Epithelial cell of proximal tubule (primary cell): Measurements from ENCODE around the gene FRG1. TPM values are rescaled to one million over a fixed set of nuclear protein-coding genes. Genes with fewer than 3 reads are reported as not detected.
A peak's percentile ranks its signal among the peaks of the same experiment; 100 is the strongest.
"Not testable (repeated sequence)": the region's sequence is repeated elsewhere in the genome, so short reads cannot be mapped to it uniquely, and the experiment has no call there.

Experiments
- DNase-seq: peaks from one replicate; pipeline ENCODE4 v3.0.0-alpha.2; 2011; ENCODE audit warnings: low read depth
- H3K4me3 ChIP-seq: 2 replicates; pipeline ENCODE4 v1.5.1; 2011; ENCODE audit warnings: low read depth, mild to moderate bottlenecking, low read length
- total RNA-seq: library from RNA; depleted of rRNA; stranded (reverse); fragments of >200 nt; gene quantifications from 2 replicates; pipeline ENCODE4 v1.2.3, GENCODE V29; 2015
- TF ChIP-seq, protein P1 (sequence below): conservative IDR thresholded peaks from 2 replicates; pipeline ENCODE4 v1.5.1; 2012; ENCODE audit warnings: low read depth, mild to moderate bottlenecking, low read length

Gene FRG1
- total RNA-seq, 1 donor from 2014 or later: 52.1 TPM

DNA sequence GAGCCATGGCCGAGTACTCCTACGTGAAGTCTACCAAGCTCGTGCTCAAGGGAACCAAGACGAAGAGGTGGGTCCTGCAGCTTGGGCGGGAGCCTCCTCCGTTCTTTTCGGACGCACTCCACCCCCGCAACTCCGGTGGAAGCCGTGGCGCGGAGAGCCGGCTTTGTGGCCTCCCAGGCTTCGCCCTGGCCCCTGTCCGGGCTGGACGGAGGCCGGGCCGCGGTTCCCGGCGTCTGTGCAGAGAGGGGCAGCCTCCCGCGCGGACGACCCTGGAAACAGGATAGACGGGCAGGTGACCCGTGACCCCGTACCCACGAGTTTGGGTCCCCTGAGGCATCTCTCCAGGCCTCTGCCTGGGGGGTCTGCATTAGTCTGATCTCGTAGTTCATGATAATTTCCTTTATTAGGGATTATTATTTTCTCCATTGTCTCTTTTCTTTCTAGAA lies 356 bp downstream of the FRG1 start:
- no peak for DNase-seq
- TF ChIP-seq, protein P1, sequence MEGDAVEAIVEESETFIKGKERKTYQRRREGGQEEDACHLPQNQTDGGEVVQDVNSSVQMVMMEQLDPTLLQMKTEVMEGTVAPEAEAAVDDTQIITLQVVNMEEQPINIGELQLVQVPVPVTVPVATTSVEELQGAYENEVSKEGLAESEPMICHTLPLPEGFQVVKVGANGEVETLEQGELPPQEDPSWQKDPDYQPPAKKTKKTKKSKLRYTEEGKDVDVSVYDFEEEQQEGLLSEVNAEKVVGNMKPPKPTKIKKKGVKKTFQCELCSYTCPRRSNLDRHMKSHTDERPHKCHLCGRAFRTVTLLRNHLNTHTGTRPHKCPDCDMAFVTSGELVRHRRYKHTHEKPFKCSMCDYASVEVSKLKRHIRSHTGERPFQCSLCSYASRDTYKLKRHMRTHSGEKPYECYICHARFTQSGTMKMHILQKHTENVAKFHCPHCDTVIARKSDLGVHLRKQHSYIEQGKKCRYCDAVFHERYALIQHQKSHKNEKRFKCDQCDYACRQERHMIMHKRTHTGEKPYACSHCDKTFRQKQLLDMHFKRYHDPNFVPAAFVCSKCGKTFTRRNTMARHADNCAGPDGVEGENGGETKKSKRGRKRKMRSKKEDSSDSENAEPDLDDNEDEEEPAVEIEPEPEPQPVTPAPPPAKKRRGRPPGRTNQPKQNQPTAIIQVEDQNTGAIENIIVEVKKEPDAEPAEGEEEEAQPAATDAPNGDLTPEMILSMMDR: no peak
- H3K4me3 ChIP-seq: peak overlapping the region; percentile 89

DNA sequence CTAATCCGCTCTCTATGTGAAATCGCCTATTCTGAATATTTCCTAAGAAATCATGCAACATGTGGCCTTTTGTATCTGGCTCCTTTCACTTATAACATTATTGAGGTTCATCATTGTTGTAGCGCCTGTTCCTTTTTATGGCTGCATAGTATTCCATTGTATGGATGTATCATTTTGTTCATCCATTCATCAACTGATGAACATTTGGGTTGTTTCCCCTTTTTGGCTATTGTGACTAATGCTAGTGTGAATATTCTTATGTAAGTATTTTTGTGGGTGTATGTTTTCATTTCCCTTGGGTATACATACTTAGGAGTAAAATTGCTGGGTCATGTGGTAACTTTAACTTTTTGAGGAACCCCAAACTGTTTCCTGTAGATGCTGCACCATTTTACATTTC lies 1.7 kb downstream of the FRG1 start:
- DNase-seq: not testable (repeated sequence)

DNA sequence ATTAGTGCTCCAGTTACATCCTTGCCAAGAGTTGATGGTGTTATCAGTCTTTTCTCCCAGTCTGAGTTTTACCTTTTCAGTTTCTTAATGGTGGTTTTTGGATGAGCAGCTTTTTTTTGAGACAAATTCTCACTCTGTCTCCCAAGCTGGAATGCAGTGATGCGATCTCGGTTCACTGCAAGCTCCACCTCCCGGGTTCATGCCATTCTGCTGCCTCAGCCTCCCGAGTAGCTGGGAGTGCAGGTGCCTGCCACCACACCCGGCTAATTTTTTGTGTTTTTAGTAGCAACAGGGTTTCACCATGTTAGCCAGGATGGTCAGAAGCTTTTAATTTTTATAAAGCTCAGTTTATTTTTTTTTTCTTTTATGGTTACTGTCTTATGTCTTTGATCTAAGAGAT lies 3.4 kb downstream of the FRG1 start:
- H3K4me3 ChIP-seq, DNase-seq: not testable (repeated sequence)

More for the DNA sequence above, 1.7 kb downstream of the FRG1 start:
- not testable (repeated sequence) for H3K4me3 ChIP-seq

DNA sequence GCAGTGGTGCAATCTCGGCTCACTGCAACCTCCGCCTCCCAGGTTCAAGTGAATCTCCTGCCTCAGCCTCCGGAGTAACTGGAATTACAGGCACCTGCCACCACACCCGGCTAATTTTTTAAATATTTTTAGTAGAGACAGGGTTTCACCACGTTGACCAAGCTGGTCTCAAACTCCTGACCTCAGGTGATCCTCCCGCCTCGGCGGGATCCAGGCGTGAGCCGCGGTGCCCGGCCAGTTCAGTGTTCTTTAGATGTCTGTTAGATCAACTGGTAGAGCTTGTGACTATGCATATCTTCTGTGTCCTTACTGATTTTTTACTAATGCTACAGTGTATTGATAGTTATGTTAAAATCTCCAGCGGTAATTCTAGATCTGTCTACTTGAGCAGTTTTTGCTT lies 6.2 kb downstream of the FRG1 start:
- not testable (repeated sequence) for H3K4me3 ChIP-seq, DNase-seq

DNA sequence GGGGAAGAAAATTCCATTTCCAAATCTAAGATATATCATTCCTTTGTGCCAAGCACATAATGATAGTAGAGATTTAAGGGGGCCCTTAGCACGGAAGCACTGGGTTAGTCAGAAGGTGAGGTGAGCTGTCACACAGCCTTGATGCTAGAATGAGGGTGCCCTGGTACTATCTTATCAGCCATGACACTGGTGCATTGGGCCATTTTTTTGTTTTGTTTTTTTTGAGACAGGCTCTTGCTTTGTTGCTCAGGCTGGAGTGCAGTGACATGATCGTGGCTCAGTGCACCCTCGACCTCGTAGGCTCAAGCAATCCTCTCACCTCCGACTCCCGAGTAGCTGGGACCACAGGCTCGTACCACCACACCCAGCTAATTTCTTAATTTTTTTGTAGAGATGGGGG lies 7.8 kb downstream of the FRG1 start:
- not testable (repeated sequence) for H3K4me3 ChIP-seq, DNase-seq

DNA sequence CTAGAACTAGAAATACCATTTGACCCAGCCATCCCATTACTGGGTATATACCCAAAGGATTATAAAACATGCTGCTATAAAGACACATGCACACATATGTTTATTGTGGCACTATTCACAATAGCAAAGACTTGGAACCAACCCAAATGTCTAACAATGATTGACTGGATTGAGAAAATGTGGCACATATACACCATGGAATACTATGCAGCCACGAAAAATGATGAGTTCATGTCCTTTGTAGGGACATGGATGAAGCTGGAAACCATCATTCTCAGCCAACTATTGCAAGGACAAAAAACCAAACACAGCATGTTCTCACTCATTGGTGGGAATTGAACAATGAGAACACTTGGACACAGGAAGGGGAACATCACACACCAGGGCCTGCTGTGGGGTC lies 28.6 kb downstream of the FRG1 start:
- not testable (repeated sequence) for DNase-seq, H3K4me3 ChIP-seq

DNA sequence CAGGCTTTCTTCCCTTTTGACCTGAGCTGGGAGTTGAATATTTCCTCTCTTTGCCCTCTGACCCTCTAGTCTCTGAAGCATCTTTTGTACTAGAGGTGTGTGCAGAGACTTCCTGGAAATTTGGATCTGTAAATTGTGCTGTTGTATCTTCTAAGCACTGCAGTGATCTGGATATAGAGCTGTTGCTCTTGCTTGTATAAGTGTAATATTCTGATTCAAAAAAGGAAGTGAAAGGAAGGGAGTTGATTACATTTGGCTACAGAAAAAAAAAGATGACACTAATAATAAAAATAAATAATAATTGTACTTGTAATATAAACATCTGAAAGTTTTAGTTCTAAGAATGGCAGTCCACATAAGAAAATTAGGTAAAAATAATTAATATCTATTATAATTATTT lies 33.0 kb downstream of the FRG1 start:
- TF ChIP-seq, protein P1: no peak
- no peak for DNase-seq
- H3K4me3 ChIP-seq: no peak overlapping the region

DNA sequence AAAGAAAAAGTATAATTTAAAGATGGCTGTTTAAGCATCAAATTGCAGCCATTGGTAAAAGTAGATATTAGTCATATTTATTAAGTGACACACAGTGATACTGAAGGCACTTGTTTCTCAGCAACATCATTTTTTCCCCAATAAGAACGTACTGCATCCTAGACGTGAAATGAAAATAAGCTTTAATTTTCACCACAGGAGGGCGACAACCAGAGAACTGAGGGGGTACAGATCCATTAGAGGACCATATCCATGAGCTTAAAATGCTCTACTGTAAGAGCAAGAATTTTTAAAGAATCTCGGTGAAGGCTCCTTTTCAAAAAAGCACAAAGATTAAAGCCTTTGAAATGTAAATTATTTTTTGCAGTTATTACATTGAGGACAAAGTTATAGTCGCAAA lies 33.4 kb downstream of the FRG1 start:
- no peak overlapping the region for H3K4me3 ChIP-seq
- TF ChIP-seq, protein P1: peak; percentile 46
- DNase-seq: no peak

DNA sequence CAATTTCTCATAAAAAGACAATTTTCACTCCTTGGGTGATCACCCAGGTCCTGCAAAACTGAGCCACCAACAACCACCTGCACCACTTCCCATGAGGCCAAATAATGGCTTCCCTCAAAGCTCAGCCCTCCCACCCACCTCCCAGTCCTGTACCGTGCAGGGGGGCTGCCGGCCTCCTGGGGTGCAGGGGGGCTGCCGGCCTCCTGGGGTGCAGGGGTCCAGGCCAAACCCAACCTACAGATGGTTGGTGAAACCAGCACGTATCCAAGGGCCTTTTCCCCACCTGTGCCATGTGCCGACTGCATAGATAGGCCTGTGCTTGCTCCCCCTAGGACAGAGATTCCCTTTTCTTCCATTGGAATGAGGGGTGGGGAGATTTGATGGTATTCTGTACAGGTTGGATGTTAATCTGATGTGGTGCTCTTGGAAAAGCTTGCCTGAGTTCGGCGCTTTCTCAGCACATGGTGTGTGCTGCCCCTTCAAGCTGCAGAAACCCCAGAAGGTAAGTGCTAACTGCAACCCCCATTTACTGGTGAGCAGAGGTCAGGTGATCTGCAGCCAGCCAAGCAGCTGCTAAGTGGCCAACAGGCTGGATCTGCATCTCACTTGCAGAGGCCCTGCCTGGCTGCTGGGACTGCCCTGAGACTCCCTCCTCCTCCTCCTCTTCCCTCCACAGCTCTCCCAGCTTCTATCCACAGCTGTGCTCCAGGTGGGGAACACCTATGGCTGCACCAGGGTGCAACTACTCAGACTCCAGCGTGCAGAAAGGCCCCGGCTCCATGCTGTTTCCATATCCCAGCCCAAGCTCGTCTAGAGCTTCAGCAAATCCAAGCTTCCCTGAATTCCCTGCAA lies 38.8 kb downstream of the FRG1 start:
- DNase-seq: no peak
- TF ChIP-seq, protein P1: no peak

DNA sequence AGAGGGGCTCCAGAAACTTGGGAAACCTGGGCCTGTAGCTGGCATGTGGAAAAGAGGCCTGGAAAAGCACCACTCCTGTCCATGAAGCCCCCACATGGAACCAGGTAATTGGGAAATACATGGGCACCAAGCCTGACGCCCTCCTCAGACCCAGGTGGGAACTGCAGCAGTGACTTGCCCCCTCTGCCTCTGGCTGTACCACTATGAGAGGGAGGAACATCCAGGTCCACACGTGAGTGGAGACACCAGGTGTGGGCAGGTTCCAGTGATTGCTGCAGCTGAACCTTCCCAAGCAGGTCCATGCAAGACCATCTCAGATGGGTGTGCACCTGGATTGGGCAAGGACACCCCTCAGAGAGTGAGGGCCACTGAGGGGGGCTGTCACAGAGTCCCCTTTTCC lies 39.6 kb downstream of the FRG1 start:
- H3K4me3 ChIP-seq, DNase-seq: not testable (repeated sequence)

More for the DNA sequence above, 38.8 kb downstream of the FRG1 start:
- no peak overlapping the region for H3K4me3 ChIP-seq
